SK-N-SH (cell line): ENCODE results near the gene IGF2BP2. TPM values are rescaled to one million over a fixed set of nuclear protein-coding genes. Genes with fewer than 3 reads are reported as not detected.

Experiments used
- CTCF ChIA-PET: fragments of 300-600, 350-600 bp; formaldehyde crosslinking; extraction: SDS; loops from one replicate; lab custom pipeline; 2021; lab: Yijun Ruan, JAX
- POLR2A ChIA-PET: fragments of 350-600 bp; sonication (Branson Sonifier 250); formaldehyde crosslinking; extraction: SDS; loops from one replicate; lab custom pipeline; 2020; ENCODE audit warnings: antibody characterized with exemption, inconsistent platforms; lab: Yijun Ruan, JAX
- DNase-seq: peaks from one replicate; pipeline ENCODE4 v3.0.0; 2012
- H2AFZ ChIP-seq: fragments of 200-600 bp; sonication (generic); 2 replicates; pipeline ENCODE4 v1.8.1; 2016; ENCODE audit warnings: antibody characterized with exemption, mild to moderate bottlenecking, low read depth
- H3F3A ChIP-seq: fragments of 200-600 bp; sonication (generic); replicated peaks from 2 replicates; pipeline ENCODE3; 2016; ENCODE audit warnings: antibody characterized with exemption, mild to moderate bottlenecking; ENCODE audit not compliant: insufficient read depth
- H3K27ac ChIP-seq, 2 experiments: fragments of 200-500 bp in 1 of 2; fragments of 200-600 bp in 1 of 2; sonication (Bioruptor generic) in 1 of 2; sonication (generic), shearing (Covaris generic) in 1 of 2; 2 replicates each; pipeline versions ENCODE4 v1.5.1 to v1.6.1; 2014 to 2016; ENCODE audit warnings: low read depth in 2 of 2, inconsistent platforms in 1 of 2, low read length in 1 of 2, mild to moderate bottlenecking in 1 of 2, mixed read lengths in 1 of 2
- H3K27me3 ChIP-seq: fragments of 200-600 bp; sonication (generic), shearing (Covaris generic); 2 replicates; pipeline ENCODE4 v1.6.1; 2016; ENCODE audit warnings: mixed run types; ENCODE audit not compliant: insufficient read depth
- H3K36me3 ChIP-seq, 2 experiments: fragments of 200-500 bp in 1 of 2; fragments of 200-600 bp in 1 of 2; sonication (Bioruptor generic) in 1 of 2; sonication (generic) in 1 of 2; replicated peaks in 1 of 2; 2 replicates each; pipeline versions ENCODE3 to v1.5.1; 2014 to 2016; ENCODE audit warnings: low read length in 1 of 2, mild to moderate bottlenecking in 1 of 2; ENCODE audit not compliant: insufficient read depth in 2 of 2, control insufficient read depth in 1 of 2
- H3K4me1 ChIP-seq, 2 experiments: fragments of 200-500 bp in 1 of 2; fragments of 200-600 bp in 1 of 2; sonication (Bioruptor generic) in 1 of 2; sonication (generic), shearing (Covaris generic) in 1 of 2; 2 replicates each; pipeline versions ENCODE4 v1.5.1 to v1.6.1; 2014 to 2016; ENCODE audit warnings: low read depth in 1 of 2, low read length in 1 of 2, mixed run types in 1 of 2; ENCODE audit not compliant: insufficient read depth in 2 of 2, control insufficient read depth in 1 of 2
- H3K4me2 ChIP-seq: fragments of 200-600 bp; sonication (generic), shearing (Covaris generic); 2 replicates; pipeline ENCODE4 v1.6.1; 2017; ENCODE audit warnings: mixed run types
- H3K4me3 ChIP-seq, 2 experiments: fragments of 200-500 bp in 1 of 2; fragments of 200-600 bp in 1 of 2; sonication (Bioruptor generic) in 1 of 2; sonication (generic), shearing (Covaris generic) in 1 of 2; 2 replicates each; pipeline versions ENCODE4 v1.5.1 to v1.8.1; 2014 to 2016; ENCODE audit warnings: low read depth in 2 of 2, inconsistent platforms in 1 of 2, low read length in 1 of 2, mild to moderate bottlenecking in 1 of 2, mixed read lengths in 1 of 2, moderate library complexity in 1 of 2
- H3K79me2 ChIP-seq: fragments of 200-600 bp; sonication (generic); 2 replicates; pipeline ENCODE4 v1.8.1; 2017; ENCODE audit warnings: mild to moderate bottlenecking; ENCODE audit not compliant: insufficient read depth
- H3K9ac ChIP-seq: fragments of 200-600 bp; sonication (generic); 2 replicates; pipeline ENCODE4 v1.6.1; 2017; ENCODE audit warnings: mixed run types
- H3K9me2 ChIP-seq: fragments of 200-600 bp; sonication (generic); 2 replicates; pipeline ENCODE4 v1.6.1; 2017; ENCODE audit warnings: mixed run types
- H3K9me3 ChIP-seq: fragments of 200-600 bp; sonication (generic); 2 replicates; pipeline ENCODE4 v1.6.1; 2017; ENCODE audit warnings: mixed run types, mild to moderate bottlenecking, moderate library complexity
- H4K20me1 ChIP-seq: fragments of 200-600 bp; sonication (generic); 2 replicates; pipeline ENCODE4 v1.6.1; 2017; ENCODE audit warnings: mild to moderate bottlenecking, mixed run types; ENCODE audit not compliant: insufficient read depth
- EP300 ChIP-seq, 2 experiments: IDR thresholded peaks; 2 replicates each; pipeline versions ENCODE4 v1.4.0 to v1.6.1; 2012; ENCODE audit warnings: borderline replicate concordance in 1 of 2, low read depth in 1 of 2, low read length in 1 of 2
- EZH2phosphoT487 ChIP-seq: fragments of 200-600 bp; sonication (generic); IDR thresholded peaks from 2 replicates; pipeline ENCODE4 v1.6.1; 2017; ENCODE audit warnings: low read depth, mixed run types, mild to moderate bottlenecking, antibody characterized with exemption, moderate library complexity, borderline replicate concordance
- FOXJ3 ChIP-seq: sonication (generic); formaldehyde crosslinking; IDR thresholded peaks from 2 replicates; pipeline ENCODE4 v1.5.1; 2020; ENCODE audit warnings: mild to moderate bottlenecking, missing genetic modification reagents
- FOXM1 ChIP-seq: IDR thresholded peaks from 2 replicates; pipeline ENCODE4 v1.4.0; 2012; ENCODE audit warnings: low read depth, mild to moderate bottlenecking
- GATA2 ChIP-seq: sonication (generic); formaldehyde crosslinking; IDR thresholded peaks from 2 replicates; pipeline ENCODE4 v1.5.0; 2020; ENCODE audit warnings: mild to moderate bottlenecking, missing genetic modification reagents
- JUND ChIP-seq: IDR thresholded peaks from 2 replicates; pipeline ENCODE4 v1.4.0; 2012
- MAX ChIP-seq: IDR thresholded peaks from 2 replicates; pipeline ENCODE4 v1.4.0; 2012; ENCODE audit warnings: low read depth
- MXI1 ChIP-seq: IDR thresholded peaks from 2 replicates; pipeline ENCODE4 v1.6.1; 2012; ENCODE audit warnings: mild to moderate bottlenecking, low read depth, low read length, improper control_type of control experiment
- NFIC ChIP-seq: IDR thresholded peaks from 2 replicates; pipeline ENCODE4 v1.4.0; 2012; ENCODE audit warnings: borderline replicate concordance
- RAD21 ChIP-seq: IDR thresholded peaks from 2 replicates; pipeline ENCODE4 v1.6.1; 2012; ENCODE audit warnings: mild to moderate bottlenecking, low read length
- RFX5 ChIP-seq: IDR thresholded peaks from 2 replicates; pipeline ENCODE4 v1.6.1; 2012; ENCODE audit warnings: mild to moderate bottlenecking, improper control_type of control experiment, low read length
- SMC3 ChIP-seq: IDR thresholded peaks from 2 replicates; pipeline ENCODE4 v1.6.1; 2012; ENCODE audit warnings: low read depth, low read length, improper control_type of control experiment
- TAF1 ChIP-seq: IDR thresholded peaks from 2 replicates; pipeline ENCODE4 v1.6.1; 2012; ENCODE audit warnings: low read depth, mild to moderate bottlenecking, low read length, moderate library complexity, borderline replicate concordance
- TEAD4 ChIP-seq: IDR thresholded peaks from 2 replicates; pipeline ENCODE4 v1.4.0; 2012; ENCODE audit warnings: mild to moderate bottlenecking, borderline replicate concordance; ENCODE audit not compliant: insufficient read depth
- USF2 ChIP-seq: fragments of 150-350 bp; IDR thresholded peaks from 2 replicates; pipeline ENCODE4 v1.6.1; 2017; ENCODE audit warnings: antibody characterized with exemption, low read length, low read depth, borderline replicate concordance
- YY1 ChIP-seq: IDR thresholded peaks from 2 replicates; pipeline ENCODE4 v1.4.0; 2012; ENCODE audit warnings: low read depth, mild to moderate bottlenecking
- WGBS: methylation state at CpG from one replicate; pipeline ENCODE4 v1.1.6; 2017; ENCODE audit warnings: low lambda C conversion rate; 5-methylcytosine and 5-hydroxymethylcytosine counted together
- polyA plus RNA-seq, 3 experiments: library from polyadenylated mRNA; depleted of rRNA; stranded (reverse); fragments of >200 nt; gene quantifications; 2 replicates each; pipeline ENCODE4 v1.2.3, GENCODE V29; 2012
- TF ChIP-seq, protein P1 (sequence below): fragments of 200-600 bp; sonication (generic); IDR thresholded peaks from 2 replicates; pipeline ENCODE4 v1.6.1; 2017; ENCODE audit warnings: antibody characterized with exemption, mild to moderate bottlenecking, moderate library complexity
- TF ChIP-seq, protein P2 (sequence below): IDR thresholded peaks from 2 replicates; pipeline ENCODE4; 2012
- TF ChIP-seq, protein P3 (sequence below): IDR thresholded peaks from 2 replicates; pipeline ENCODE4 v1.4.0; 2012; ENCODE audit warnings: low read depth, borderline replicate concordance
- TF ChIP-seq, protein P4 (sequence below): IDR thresholded peaks from 2 replicates; pipeline ENCODE4 v1.6.1; 2012; ENCODE audit warnings: mild to moderate bottlenecking, low read depth, low read length, moderate library complexity

The IGF2BP2 gene
- polyA plus RNA-seq, 1 of the 3 experiments (the other 2 are of a cell fraction): 5.4 TPM

- TF ChIP-seq MAX: no peak
- TF ChIP-seq, all 33 proteins: peak for 0
These were observed 146.8 kb downstream of the IGF2BP2 start (continued) for GRCh38 chr3:185678027-185678426.

DNA sequence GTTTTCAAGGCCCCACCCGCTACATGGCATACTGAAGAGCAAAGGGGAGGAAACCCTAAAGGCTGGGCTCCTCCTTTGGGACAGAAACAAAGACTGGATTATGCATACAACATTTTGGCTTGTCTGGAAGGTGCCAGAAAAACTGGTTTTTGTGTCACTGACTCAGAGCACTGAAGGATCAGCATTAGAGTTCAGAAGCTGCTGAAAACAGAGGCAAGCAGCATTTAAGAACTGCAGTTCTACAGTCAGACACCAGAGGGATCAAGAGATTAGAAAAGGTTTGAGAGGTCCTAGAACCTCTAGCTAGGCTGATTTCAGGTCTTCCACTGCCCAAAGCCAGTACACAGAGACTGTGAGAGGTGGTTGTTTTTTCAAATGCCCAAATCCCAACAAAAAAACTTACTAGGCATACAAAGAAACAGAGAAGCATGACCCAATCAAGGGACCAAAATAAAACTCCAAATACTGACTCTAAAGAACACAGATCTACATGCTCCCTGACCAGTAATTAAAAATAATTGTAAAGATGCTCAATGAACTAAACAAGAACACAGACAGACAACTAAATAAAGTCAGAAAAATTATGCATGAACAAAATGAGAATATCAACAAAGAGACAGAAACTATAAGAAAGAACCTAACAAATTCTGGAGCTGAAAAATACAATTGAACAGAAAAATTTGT is 147.6 kb downstream of the IGF2BP2 start:
- Histone ChIP-seq H3K4me2 (no peak overlapping the region), H3K9me3 (no peaks in the 10 kb centered on the region), H3K4me1 (no peaks in the 10 kb centered on the region), H2AFZ (no peak overlapping the region), H3K9me2 (no peaks in the 10 kb centered on the region), H3K9ac (no peak overlapping the region), H3K79me2 (peaks cover 54% of the 10 kb centered on the region), H3F3A (peaks cover 12% of the 10 kb centered on the region), H3K36me3 (peaks cover 36 to 69% of the 10 kb centered on the region in 2 experiments), H3K27ac (peak overlapping the region in 1 of 2 experiments; percentile 5; a peak in 1 of 4 replicates), H3K4me3 (no peak overlapping the region), H3K27me3 (no peaks in the 10 kb centered on the region), H4K20me1 (no peaks in the 10 kb centered on the region)
- WGBS: 100% methylated on average over 1 of the region's 1 CpG
- POLR2A ChIA-PET: no interaction called here
- CTCF ChIA-PET: interaction anchor here (0.6 to 5.5 kb wide), 27 partner anchors 9 to 267 kb away, joined by 3 to 54 read pairs (median 4); no protein-coding TSS in a partner anchor
- DNase-seq: peak; percentile 56
- TF ChIP-seq, protein P1, sequence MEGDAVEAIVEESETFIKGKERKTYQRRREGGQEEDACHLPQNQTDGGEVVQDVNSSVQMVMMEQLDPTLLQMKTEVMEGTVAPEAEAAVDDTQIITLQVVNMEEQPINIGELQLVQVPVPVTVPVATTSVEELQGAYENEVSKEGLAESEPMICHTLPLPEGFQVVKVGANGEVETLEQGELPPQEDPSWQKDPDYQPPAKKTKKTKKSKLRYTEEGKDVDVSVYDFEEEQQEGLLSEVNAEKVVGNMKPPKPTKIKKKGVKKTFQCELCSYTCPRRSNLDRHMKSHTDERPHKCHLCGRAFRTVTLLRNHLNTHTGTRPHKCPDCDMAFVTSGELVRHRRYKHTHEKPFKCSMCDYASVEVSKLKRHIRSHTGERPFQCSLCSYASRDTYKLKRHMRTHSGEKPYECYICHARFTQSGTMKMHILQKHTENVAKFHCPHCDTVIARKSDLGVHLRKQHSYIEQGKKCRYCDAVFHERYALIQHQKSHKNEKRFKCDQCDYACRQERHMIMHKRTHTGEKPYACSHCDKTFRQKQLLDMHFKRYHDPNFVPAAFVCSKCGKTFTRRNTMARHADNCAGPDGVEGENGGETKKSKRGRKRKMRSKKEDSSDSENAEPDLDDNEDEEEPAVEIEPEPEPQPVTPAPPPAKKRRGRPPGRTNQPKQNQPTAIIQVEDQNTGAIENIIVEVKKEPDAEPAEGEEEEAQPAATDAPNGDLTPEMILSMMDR: peak; percentile 81
- TF ChIP-seq RFX5 (no peak), YY1 (no peak), FOXM1 (no peak), TEAD4 (no peak), NFIC (no peak), EZH2phosphoT487 (no peak), GATA2 (no peak), RAD21 (peak; percentile 68), TAF1 (no peak), EP300 (IDR thresholded peaks at IDR 0.05; ENCODE audit: borderline replicate concordance in 1 of 2, low read depth in 1 of 2, low read length in 1 of 2) (no peak), FOXJ3 (no peak), JUND (no peak), MXI1 (no peak), SMC3 (peak; percentile 61), MAX (no peak), USF2 (no peak)
- TF ChIP-seq, protein P2, sequence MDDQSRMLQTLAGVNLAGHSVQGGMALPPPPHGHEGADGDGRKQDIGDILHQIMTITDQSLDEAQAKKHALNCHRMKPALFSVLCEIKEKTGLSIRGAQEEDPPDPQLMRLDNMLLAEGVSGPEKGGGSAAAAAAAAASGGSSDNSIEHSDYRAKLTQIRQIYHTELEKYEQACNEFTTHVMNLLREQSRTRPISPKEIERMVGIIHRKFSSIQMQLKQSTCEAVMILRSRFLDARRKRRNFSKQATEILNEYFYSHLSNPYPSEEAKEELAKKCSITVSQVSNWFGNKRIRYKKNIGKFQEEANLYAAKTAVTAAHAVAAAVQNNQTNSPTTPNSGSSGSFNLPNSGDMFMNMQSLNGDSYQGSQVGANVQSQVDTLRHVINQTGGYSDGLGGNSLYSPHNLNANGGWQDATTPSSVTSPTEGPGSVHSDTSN: no peak
- TF ChIP-seq, protein P3, sequence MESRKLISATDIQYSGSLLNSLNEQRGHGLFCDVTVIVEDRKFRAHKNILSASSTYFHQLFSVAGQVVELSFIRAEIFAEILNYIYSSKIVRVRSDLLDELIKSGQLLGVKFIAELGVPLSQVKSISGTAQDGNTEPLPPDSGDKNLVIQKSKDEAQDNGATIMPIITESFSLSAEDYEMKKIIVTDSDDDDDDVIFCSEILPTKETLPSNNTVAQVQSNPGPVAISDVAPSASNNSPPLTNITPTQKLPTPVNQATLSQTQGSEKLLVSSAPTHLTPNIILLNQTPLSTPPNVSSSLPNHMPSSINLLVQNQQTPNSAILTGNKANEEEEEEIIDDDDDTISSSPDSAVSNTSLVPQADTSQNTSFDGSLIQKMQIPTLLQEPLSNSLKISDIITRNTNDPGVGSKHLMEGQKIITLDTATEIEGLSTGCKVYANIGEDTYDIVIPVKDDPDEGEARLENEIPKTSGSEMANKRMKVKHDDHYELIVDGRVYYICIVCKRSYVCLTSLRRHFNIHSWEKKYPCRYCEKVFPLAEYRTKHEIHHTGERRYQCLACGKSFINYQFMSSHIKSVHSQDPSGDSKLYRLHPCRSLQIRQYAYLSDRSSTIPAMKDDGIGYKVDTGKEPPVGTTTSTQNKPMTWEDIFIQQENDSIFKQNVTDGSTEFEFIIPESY: no peak
- TF ChIP-seq, protein P4, sequence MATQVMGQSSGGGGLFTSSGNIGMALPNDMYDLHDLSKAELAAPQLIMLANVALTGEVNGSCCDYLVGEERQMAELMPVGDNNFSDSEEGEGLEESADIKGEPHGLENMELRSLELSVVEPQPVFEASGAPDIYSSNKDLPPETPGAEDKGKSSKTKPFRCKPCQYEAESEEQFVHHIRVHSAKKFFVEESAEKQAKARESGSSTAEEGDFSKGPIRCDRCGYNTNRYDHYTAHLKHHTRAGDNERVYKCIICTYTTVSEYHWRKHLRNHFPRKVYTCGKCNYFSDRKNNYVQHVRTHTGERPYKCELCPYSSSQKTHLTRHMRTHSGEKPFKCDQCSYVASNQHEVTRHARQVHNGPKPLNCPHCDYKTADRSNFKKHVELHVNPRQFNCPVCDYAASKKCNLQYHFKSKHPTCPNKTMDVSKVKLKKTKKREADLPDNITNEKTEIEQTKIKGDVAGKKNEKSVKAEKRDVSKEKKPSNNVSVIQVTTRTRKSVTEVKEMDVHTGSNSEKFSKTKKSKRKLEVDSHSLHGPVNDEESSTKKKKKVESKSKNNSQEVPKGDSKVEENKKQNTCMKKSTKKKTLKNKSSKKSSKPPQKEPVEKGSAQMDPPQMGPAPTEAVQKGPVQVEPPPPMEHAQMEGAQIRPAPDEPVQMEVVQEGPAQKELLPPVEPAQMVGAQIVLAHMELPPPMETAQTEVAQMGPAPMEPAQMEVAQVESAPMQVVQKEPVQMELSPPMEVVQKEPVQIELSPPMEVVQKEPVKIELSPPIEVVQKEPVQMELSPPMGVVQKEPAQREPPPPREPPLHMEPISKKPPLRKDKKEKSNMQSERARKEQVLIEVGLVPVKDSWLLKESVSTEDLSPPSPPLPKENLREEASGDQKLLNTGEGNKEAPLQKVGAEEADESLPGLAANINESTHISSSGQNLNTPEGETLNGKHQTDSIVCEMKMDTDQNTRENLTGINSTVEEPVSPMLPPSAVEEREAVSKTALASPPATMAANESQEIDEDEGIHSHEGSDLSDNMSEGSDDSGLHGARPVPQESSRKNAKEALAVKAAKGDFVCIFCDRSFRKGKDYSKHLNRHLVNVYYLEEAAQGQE: no peak
